OCI-LY3 (cell line): ENCODE results near the gene CCBE1.

Experiments
- H2AFZ ChIP-seq: fragments of 200-600, 300-600 bp; shearing (Covaris generic); 2 replicates; pipeline ENCODE4 v1.6.0; 2014; ENCODE audit warnings: antibody characterized with exemption, low read depth, low read length
- H3K27ac ChIP-seq: fragments of 200-600, 300-600 bp; sonication (generic); 2 replicates; pipeline ENCODE4 v1.5.1; 2014; ENCODE audit warnings: mild to moderate bottlenecking, low read length, moderate library complexity, mixed read lengths
- H3K27me3 ChIP-seq: fragments of 200-600, 300-600 bp; sonication (generic); 2 replicates; pipeline ENCODE4 v1.6.1; 2014; ENCODE audit warnings: low read depth, low read length, mixed read lengths
- H3K36me3 ChIP-seq: fragments of 200-600, 300-600 bp; sonication (generic); replicated peaks from 2 replicates; pipeline ENCODE3; 2014; ENCODE audit warnings: low read depth, low read length, mixed read lengths
- H3K4me1 ChIP-seq: fragments of 300-600, 200-600 bp; sonication (generic); 2 replicates; pipeline ENCODE4 v1.6.1; 2014; ENCODE audit warnings: low read length, mixed read lengths
- H3K4me2 ChIP-seq: fragments of 200-600, 300-600 bp; sonication (generic); 2 replicates; pipeline ENCODE4 v1.6.1; 2014; ENCODE audit warnings: low read length, mixed read lengths
- H3K4me3 ChIP-seq: fragments of 300-600, 200-600 bp; sonication (generic); 2 replicates; pipeline ENCODE4 v1.5.1; 2014; ENCODE audit warnings: antibody characterized with exemption, mild to moderate bottlenecking, low read length, moderate library complexity
- H3K79me2 ChIP-seq: fragments of 300-600, 200-600 bp; shearing (Covaris generic); 2 replicates; pipeline ENCODE4 v1.6.1; 2014; ENCODE audit warnings: mild to moderate bottlenecking, low read length, mixed read lengths
- H3K9ac ChIP-seq: fragments of 300-600, 200-600 bp; shearing (Covaris generic); 2 replicates; pipeline ENCODE4 v1.6.0; 2014; ENCODE audit warnings: mild to moderate bottlenecking, low read length, moderate library complexity
- H3K9me3 ChIP-seq: fragments of 200-600, 300-600 bp; shearing (Covaris generic); 2 replicates; pipeline ENCODE4 v1.6.1; 2014; ENCODE audit warnings: low read length, mixed read lengths; ENCODE audit not compliant: insufficient read depth
- H4K20me1 ChIP-seq: fragments of 200-600, 300-600 bp; sonication (generic); 2 replicates; pipeline ENCODE4 v1.6.1; 2016; ENCODE audit warnings: low read length, mixed read lengths; ENCODE audit not compliant: insufficient read depth
- EZH2phosphoT487 ChIP-seq: fragments of 200-600 bp; shearing (Covaris generic); IDR thresholded peaks from 2 replicates; pipeline ENCODE4 v1.6.1; 2018; ENCODE audit warnings: antibody characterized with exemption, mixed run types, low read depth
- TF ChIP-seq, protein P1 (sequence below): fragments of 200-600, 300-600 bp; sonication (generic); IDR thresholded peaks from 2 replicates; pipeline ENCODE4 v1.5.1; 2014; ENCODE audit warnings: antibody characterized with exemption, low read length, low read depth

The CCBE1 gene

DNA sequence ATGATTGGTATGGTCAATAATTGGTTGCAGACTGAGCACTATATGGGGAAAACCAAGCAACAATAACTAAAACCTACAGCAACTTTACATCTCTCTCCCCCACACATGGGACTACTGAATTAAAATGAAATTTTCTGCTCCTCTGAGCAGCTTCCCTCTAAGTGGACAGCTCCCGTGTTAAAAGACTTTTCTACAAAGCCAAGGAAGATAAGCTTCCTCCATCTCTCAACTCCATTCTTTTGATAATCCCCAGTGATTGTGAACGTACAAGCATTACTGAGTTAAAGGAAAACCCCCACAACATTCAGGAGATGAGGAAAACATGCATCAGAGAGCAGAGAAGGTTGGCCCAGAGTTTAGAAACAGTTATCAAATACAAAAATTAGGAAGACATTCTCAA lies 21.9 kb downstream of the CCBE1 start:
- H3K27me3 ChIP-seq = peaks cover 41% of the 10 kb centered on the region
- no peak overlapping the region for H3K4me3 ChIP-seq
- H3K4me2 ChIP-seq = no peak overlapping the region
- H4K20me1 ChIP-seq = no peaks in the 10 kb centered on the region
- H3K79me2 ChIP-seq = no peaks in the 10 kb centered on the region
- no peaks in the 10 kb centered on the region for H3K9me3 ChIP-seq
- no peak for TF ChIP-seq EZH2phosphoT487
- TF ChIP-seq, protein P1, sequence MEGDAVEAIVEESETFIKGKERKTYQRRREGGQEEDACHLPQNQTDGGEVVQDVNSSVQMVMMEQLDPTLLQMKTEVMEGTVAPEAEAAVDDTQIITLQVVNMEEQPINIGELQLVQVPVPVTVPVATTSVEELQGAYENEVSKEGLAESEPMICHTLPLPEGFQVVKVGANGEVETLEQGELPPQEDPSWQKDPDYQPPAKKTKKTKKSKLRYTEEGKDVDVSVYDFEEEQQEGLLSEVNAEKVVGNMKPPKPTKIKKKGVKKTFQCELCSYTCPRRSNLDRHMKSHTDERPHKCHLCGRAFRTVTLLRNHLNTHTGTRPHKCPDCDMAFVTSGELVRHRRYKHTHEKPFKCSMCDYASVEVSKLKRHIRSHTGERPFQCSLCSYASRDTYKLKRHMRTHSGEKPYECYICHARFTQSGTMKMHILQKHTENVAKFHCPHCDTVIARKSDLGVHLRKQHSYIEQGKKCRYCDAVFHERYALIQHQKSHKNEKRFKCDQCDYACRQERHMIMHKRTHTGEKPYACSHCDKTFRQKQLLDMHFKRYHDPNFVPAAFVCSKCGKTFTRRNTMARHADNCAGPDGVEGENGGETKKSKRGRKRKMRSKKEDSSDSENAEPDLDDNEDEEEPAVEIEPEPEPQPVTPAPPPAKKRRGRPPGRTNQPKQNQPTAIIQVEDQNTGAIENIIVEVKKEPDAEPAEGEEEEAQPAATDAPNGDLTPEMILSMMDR = no peak
- H3K27ac ChIP-seq = no peak overlapping the region
- no peak overlapping the region for H3K9ac ChIP-seq
- no peaks in the 10 kb centered on the region for H3K36me3 ChIP-seq
- no peaks in the 10 kb centered on the region for H3K4me1 ChIP-seq
- no peak overlapping the region for H2AFZ ChIP-seq

DNA sequence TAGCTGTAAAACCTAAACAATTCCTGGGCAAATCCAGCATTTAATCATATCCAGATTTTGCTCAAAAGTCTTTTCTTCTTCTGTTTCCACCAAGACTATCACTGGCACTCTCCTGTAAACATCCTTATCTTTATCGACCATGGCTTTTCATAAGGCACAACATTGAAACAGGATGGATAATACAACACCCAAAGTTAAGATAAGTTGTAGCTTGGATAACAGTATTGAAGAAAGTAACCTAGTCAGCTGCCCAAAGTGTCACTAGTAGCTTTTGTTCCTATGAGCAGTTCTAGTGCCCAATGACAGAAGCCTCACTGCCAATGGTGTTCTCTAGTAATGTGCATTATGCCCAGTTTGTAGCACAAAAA lies 22.3 kb downstream of the CCBE1 start:
- H3K4me1 ChIP-seq = no peaks in the 10 kb centered on the region
- no peak overlapping the region for H3K9ac ChIP-seq
- H3K4me2 ChIP-seq = no peak overlapping the region
- no peak overlapping the region for H3K27ac ChIP-seq
- H3K9me3 ChIP-seq = no peaks in the 10 kb centered on the region
- H2AFZ ChIP-seq = no peak overlapping the region
- H3K79me2 ChIP-seq = no peaks in the 10 kb centered on the region
- TF ChIP-seq EZH2phosphoT487 = no peak
- TF ChIP-seq, protein P1 = no peak
- no peaks in the 10 kb centered on the region for H3K36me3 ChIP-seq
- H4K20me1 ChIP-seq = no peaks in the 10 kb centered on the region
- H3K4me3 ChIP-seq = no peak overlapping the region
- peaks cover 44% of the 10 kb centered on the region for H3K27me3 ChIP-seq

DNA sequence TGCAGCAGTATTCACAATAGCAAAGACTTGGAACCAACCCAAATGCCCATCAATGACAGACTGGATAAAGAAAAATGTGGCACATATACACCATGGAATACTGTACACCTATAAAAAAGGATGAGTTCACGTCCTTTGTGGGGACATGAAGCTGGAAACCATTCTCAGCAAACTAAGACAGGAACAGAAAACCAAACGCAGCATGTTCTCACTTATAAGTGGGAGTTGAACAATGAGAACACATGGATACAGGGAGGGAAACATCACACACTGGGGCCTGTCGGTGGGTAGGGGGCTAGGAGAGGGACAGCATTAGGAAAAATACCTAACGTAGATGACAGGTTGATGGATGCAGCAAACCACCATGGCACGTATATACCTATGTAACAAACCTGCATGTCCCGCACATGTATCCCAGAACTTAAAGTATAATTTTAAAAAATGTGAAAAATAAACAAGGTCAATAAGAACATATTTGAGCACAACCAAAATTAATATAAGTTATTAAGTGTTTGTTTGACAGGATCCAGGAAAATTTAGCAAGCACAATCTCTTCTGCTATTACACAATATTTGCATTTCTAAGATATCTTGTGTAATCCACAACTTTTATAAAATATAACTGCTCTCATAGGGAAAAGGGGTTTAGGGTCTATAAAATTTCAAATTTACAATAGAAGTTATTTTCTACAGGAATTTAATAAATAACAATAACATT lies 22.9 kb downstream of the CCBE1 start:
- Histone ChIP-seq H3K27ac (no peak overlapping the region), H3K4me3 (no peak overlapping the region), H3K9me3 (no peaks in the 10 kb centered on the region), H2AFZ (no peak overlapping the region), H3K36me3 (no peaks in the 10 kb centered on the region), H3K4me1 (no peaks in the 10 kb centered on the region), H3K27me3 (peaks cover 44% of the 10 kb centered on the region), H3K9ac (no peak overlapping the region), H4K20me1 (no peaks in the 10 kb centered on the region), H3K79me2 (no peaks in the 10 kb centered on the region), H3K4me2 (no peak overlapping the region)
- TF ChIP-seq, protein P1 = no peak
- no peak for TF ChIP-seq EZH2phosphoT487

DNA sequence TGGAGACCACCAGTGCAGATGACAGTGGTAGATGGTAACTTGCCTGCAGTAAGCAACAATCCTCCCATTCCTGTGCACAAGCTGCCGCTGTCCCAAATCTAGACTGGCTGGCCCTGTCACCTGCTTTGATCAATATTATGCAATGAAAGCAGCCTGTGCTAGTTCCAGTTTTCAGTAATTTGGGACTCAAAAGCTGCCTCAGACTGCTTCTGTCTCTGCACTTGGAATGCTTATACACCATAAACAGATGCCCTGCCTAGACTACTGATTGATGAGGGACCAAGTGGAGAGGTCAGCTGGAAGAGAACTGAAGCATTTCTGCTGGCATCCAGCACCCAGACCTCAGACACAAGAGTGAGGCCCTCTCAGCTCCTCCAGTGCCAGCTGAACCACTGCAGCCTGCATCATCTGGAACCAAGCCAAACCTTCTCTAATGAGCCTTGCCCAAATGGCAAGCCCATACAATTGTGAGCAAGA lies 24.9 kb downstream of the CCBE1 start:
- peaks cover 52% of the 10 kb centered on the region for H3K27me3 ChIP-seq
- no peak overlapping the region for H2AFZ ChIP-seq
- H3K27ac ChIP-seq = no peak overlapping the region
- no peaks in the 10 kb centered on the region for H4K20me1 ChIP-seq
- H3K4me1 ChIP-seq = no peaks in the 10 kb centered on the region
- TF ChIP-seq, protein P1 = no peak
- TF ChIP-seq EZH2phosphoT487 = no peak
- no peaks in the 10 kb centered on the region for H3K36me3 ChIP-seq
- H3K9ac ChIP-seq = no peak overlapping the region
- no peak overlapping the region for H3K4me2 ChIP-seq
- H3K4me3 ChIP-seq = no peak overlapping the region
- no peaks in the 10 kb centered on the region for H3K9me3 ChIP-seq
- no peaks in the 10 kb centered on the region for H3K79me2 ChIP-seq
